ENCODE data around the gene ADK.

GRCh38 chr10:74238516-74238915, 87.5 kb downstream of the ADK start:
- TF ChIP-seq, protein P1, sequence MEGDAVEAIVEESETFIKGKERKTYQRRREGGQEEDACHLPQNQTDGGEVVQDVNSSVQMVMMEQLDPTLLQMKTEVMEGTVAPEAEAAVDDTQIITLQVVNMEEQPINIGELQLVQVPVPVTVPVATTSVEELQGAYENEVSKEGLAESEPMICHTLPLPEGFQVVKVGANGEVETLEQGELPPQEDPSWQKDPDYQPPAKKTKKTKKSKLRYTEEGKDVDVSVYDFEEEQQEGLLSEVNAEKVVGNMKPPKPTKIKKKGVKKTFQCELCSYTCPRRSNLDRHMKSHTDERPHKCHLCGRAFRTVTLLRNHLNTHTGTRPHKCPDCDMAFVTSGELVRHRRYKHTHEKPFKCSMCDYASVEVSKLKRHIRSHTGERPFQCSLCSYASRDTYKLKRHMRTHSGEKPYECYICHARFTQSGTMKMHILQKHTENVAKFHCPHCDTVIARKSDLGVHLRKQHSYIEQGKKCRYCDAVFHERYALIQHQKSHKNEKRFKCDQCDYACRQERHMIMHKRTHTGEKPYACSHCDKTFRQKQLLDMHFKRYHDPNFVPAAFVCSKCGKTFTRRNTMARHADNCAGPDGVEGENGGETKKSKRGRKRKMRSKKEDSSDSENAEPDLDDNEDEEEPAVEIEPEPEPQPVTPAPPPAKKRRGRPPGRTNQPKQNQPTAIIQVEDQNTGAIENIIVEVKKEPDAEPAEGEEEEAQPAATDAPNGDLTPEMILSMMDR (conservative IDR thresholded peaks at IDR 0.05), result no peak
- no peak for TF ChIP-seq EZH2 (IDR thresholded peaks at IDR 0.05; ENCODE audit: low read depth)
